Ovary (tissue), 9 donors: ENCODE data around the gene NUDT16L1. TPM values are rescaled to one million over a fixed set of nuclear protein-coding genes. Genes with fewer than 3 reads are reported as not detected.

Experiments
- DNase-seq, 5 donors: peaks; one replicate each; pipeline ENCODE4 v3.0.0-alpha.2; 2019 to 2020
- H3K27ac ChIP-seq, 2 donors: fragments of 200-600 bp; one replicate each; pipeline versions ENCODE4 v1.5.1 to v1.8.0; 2019 to 2022
- H3K27me3 ChIP-seq: fragments of 200-600 bp; one replicate; pipeline ENCODE4 v1.8.0; 2022
- H3K36me3 ChIP-seq: fragments of 200-600 bp; sonication (generic); one replicate; pipeline ENCODE4 v1.5.1; 2019
- H3K4me1 ChIP-seq: one replicate; pipeline ENCODE4 v1.8.1; 2013; ENCODE audit warnings: mild to moderate bottlenecking, moderate library complexity; ENCODE audit not compliant: insufficient read depth
- H3K4me3 ChIP-seq: fragments of 200-600 bp; sonication (generic); one replicate; pipeline ENCODE4 v1.5.1; 2017
- H3K9me3 ChIP-seq, 2 donors: fragments of 200-600 bp in 1 of 2; sonication (generic) in 1 of 2; one replicate each; pipeline versions ENCODE4 v1.5.1 to v1.8.1; 2013 to 2019; ENCODE audit warnings: mild to moderate bottlenecking in 1 of 2, moderate library complexity in 1 of 2
- CTCF ChIP-seq, 3 donors: fragments of 450-650 bp in 2 of 3; fragments of 200-600 bp in 1 of 3; IDR thresholded peaks; one replicate each; pipeline versions ENCODE4 v1.5.1 to v1.8.0; 2016 to 2022; ENCODE audit warnings: antibody characterized with exemption in 3 of 3, mild to moderate bottlenecking in 1 of 3
- EP300 ChIP-seq: sonication (generic); formaldehyde crosslinking; IDR thresholded peaks from one replicate; pipeline ENCODE4 v1.6.1; 2017; ENCODE audit warnings: antibody characterized with exemption
- POLR2A ChIP-seq: fragments of 450-650 bp; IDR thresholded peaks from one replicate; pipeline ENCODE4 v1.6.1; 2017; ENCODE audit warnings: antibody characterized with exemption, mild to moderate bottlenecking, moderate library complexity
- WGBS, 3 donors: extraction: QIAGEN DNeasy Blood & Tissue Kit in 1 of 3; methylation state at CpG; one replicate each; pipeline versions ENCODE4 v1.1.5 to v1.1.7; 2013 to 2017; 5-methylcytosine and 5-hydroxymethylcytosine counted together
- intact Hi-C, 4 donors: fragments of 100-400 bp; cut with DNase I; formaldehyde crosslinking; loops; one replicate each; pipeline versions ENCODE4 v1.11.0 to v1.15.1; 2022 to 2023
- microRNA-seq, 3 donors: library from miRNA; unstranded; fragments of <30 nt; microRNA quantifications; one replicate each; pipeline versions ENCODE4 to v1.2.0, GENCODE V29; 2019 to 2020
- polyA plus RNA-seq, 2 donors: library from polyadenylated mRNA; stranded (reverse); fragments of 200-250 nt in 1 of 2; fragments of 350-450 nt in 1 of 2; fragmentation: Illumina TruSeq in 1 of 2; extraction: RNeasy Lipid Tissue Mini Kit (QIAGEN cat#74804) in 1 of 2; gene quantifications; one replicate each; pipeline ENCODE4 v1.2.3, GENCODE V29; 2013 to 2014
- small RNA-seq: library from RNA; depleted of rRNA; stranded (forward); fragments of <200 nt; gene quantifications from one replicate; pipeline ENCODE3, GENCODE V24; 2016
- total RNA-seq, 7 donors: library from RNA; depleted of rRNA in 2 of 7; stranded (reverse); fragments of >200 nt in 2 of 7; fragmentation: NEBNext Ultra II Directional in 3 of 7; extraction: Animal tissue kit (Norgen Biotek cat#: 25700) in 3 of 7; gene quantifications; one replicate each; pipeline versions ENCODE4 v1.1.0 to v1.2.4, GENCODE V29; 2016 to 2023
- donor health status: DM: no; HTN: no; CAD: no; lungs with moderate emphysema.
- donor health status: DM: no; HTN: no; CAD: no.
- donor health status: Bipolar disorder and iron deficiency.
- donor health status: DM: yes; HTN: yes; CAD: no.
- donor health status: DM: no; HTN: no; CAD: no.
- donor health status: DM: yes; HTN: yes; CAD: no.

Gene NUDT16L1
- total and polyA plus RNA-seq, 9 donors: 8.1 to 33.6 (median 28.0) TPM

GRCh38 chr16:4743226-4743878 is 50.0 kb downstream of the NUDT16L1 start:
- Histone ChIP-seq H3K27ac (no peak overlapping the region), H3K36me3 (no peaks in the 10 kb centered on the region), H3K4me3 (no peak overlapping the region), H3K27me3 (no peaks in the 10 kb centered on the region), H3K9me3 (no peaks in the 10 kb centered on the region), H3K4me1 (peaks cover 11% of the 10 kb centered on the region)
- intact Hi-C loops: loop anchor here in 1 of 4 donors (10.0 kb wide), 1 partner anchor 239 kb away; no protein-coding TSS in a partner anchor
- no peak for DNase-seq
- TF ChIP-seq POLR2A: no peak
- TF ChIP-seq EP300: no peak
- no peak for TF ChIP-seq CTCF (IDR thresholded peaks at IDR 0.05)
- WGBS, 3 donors: 17 to 26% (median 22%) methylated on average over 14 of the region's 14 CpGs

- intact Hi-C loops: loop anchor here in 1 of 4 donors (10.0 kb wide), 1 partner anchor 240 kb away; no protein-coding TSS in a partner anchor
- 61 to 84% (median 72%) methylated on average over 13 of the region's 13 CpGs for WGBS, 3 donors
- TF ChIP-seq EP300: no peak
- no peak for TF ChIP-seq CTCF (IDR thresholded peaks at IDR 0.05)
- TF ChIP-seq POLR2A: no peak
- Histone ChIP-seq H3K4me3 (no peak overlapping the region), H3K36me3 (no peaks in the 10 kb centered on the region), H3K4me1 (peaks cover 11% of the 10 kb centered on the region), H3K9me3 (no peaks in the 10 kb centered on the region), H3K27ac (no peak overlapping the region), H3K27me3 (no peaks in the 10 kb centered on the region)
- no peak for DNase-seq
Observed at GRCh38 chr16:4744555-4745273, 51.4 kb downstream of the NUDT16L1 start.

DNA sequence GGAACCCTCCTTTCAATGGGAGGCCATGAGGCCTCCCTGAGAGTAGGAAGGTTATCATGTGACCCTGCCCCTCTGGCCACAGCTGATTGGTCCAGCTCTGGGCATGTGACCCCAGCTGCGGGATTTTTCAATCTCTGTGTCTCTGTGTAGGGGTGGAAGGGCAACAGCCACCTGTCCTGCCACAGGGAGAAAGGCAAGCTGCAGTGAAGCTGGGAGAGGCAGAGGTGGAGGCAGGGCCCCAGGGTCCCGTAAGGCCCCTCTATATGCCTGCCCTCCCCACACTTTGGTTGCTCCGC is 51.9 kb downstream of the NUDT16L1 start:
- no peak for DNase-seq
- no peaks in the 10 kb centered on the region for H3K36me3 ChIP-seq
- H3K4me1 ChIP-seq: peaks cover 11% of the 10 kb centered on the region
- no peak for TF ChIP-seq POLR2A
- no peak for TF ChIP-seq EP300
- TF ChIP-seq CTCF (IDR thresholded peaks at IDR 0.05): no peak
- WGBS, 3 donors: 63 to 72% (median 70%) methylated on average over 3 of the region's 3 CpGs
- H3K27me3 ChIP-seq: no peaks in the 10 kb centered on the region
- intact Hi-C loops: loop anchor here in 1 of 4 donors (10.0 kb wide), 1 partner anchor 240 kb away; no protein-coding TSS in a partner anchor
- H3K4me3 ChIP-seq: no peak overlapping the region
- no peaks in the 10 kb centered on the region for H3K9me3 ChIP-seq
- no peak overlapping the region for H3K27ac ChIP-seq

Small RNA genes lying within 50 kb of the gene (microRNA-seq; reads per million reads assigned to microRNA genes)
- 0 reads per million in 3 donors for gene MIR6769A

Small RNA genes lying within 50 kb of the gene (small RNA-seq; reads per million reads assigned to genes)
- gene MIR6769A: not detected

Other genes starting within 250 kb of the NUDT16L1 start
- 10 to 100 TPM; 41.7 to 72.7 (median 51.5) TPM for gene NMRAL1, start 218.9 kb upstream of the NUDT16L1 start, total RNA-seq
- gene NMRAL1, start 218.9 kb upstream of the NUDT16L1 start, polyA plus RNA-seq: 10 to 100 TPM; 15.0 to 56.5 TPM
- 10 to 100 TPM; 25.0 to 40.5 (median 31.6) TPM for gene HMOX2, start 217.2 kb upstream of the NUDT16L1 start, total RNA-seq
- gene HMOX2, start 217.2 kb upstream of the NUDT16L1 start, polyA plus RNA-seq: 10 to 100 TPM; 29.5 to 73.3 TPM
- gene CDIP1, start 154.8 kb upstream of the NUDT16L1 start, total RNA-seq: 10 to 100 TPM; 14.6 to 55.1 (median 41.4) TPM
- 10 to 100 TPM; 19.1 to 24.5 TPM for gene CDIP1, start 154.8 kb upstream of the NUDT16L1 start, polyA plus RNA-seq
- under 1 TPM; 0.10 to 0.30 (median 0.13) TPM for gene C16orf96, start 137.2 kb upstream of the NUDT16L1 start, total RNA-seq
- under 1 TPM; 0.07 to 0.08 TPM for gene C16orf96, start 137.2 kb upstream of the NUDT16L1 start, polyA plus RNA-seq
- 10 to 100 TPM in 6 of 7 donors, 1 to 10 TPM in 1; 9.3 to 39.5 (median 21.4) TPM for gene UBALD1, start 78.7 kb upstream of the NUDT16L1 start, total RNA-seq
- 10 to 100 TPM in 1 of 2 donors, under 1 TPM in 1; 0.43 to 24.0 TPM for gene UBALD1, start 78.7 kb upstream of the NUDT16L1 start, polyA plus RNA-seq
- gene MGRN1, start 68.7 kb upstream of the NUDT16L1 start, total RNA-seq: 10 to 100 TPM; 23.2 to 94.2 (median 64.6) TPM
- gene MGRN1, start 68.7 kb upstream of the NUDT16L1 start, polyA plus RNA-seq: 10 to 100 TPM; 21.5 to 27.9 TPM
- 10 to 100 TPM; 19.8 to 37.4 (median 32.3) TPM for gene ANKS3, start 40.7 kb downstream of the NUDT16L1 start, total RNA-seq
- gene ANKS3, start 40.7 kb downstream of the NUDT16L1 start, polyA plus RNA-seq: 10 to 100 TPM in 1 of 2 donors, 1 to 10 TPM in 1; 6.7 to 26.0 TPM
- 1 to 10 TPM in 6 of 7 donors, under 1 TPM in 1; 0.48 to 9.1 (median 1.5) TPM for gene DNAAF8, start 41.0 kb downstream of the NUDT16L1 start, total RNA-seq
- gene DNAAF8, start 41.0 kb downstream of the NUDT16L1 start, polyA plus RNA-seq: 1 to 10 TPM in 1 of 2 donors, under 1 TPM in 1; 0.35 to 1.2 TPM
- gene ZNF500, start 73.6 kb downstream of the NUDT16L1 start, total RNA-seq: 10 to 100 TPM; 10.1 to 27.7 (median 22.1) TPM
- 10 to 100 TPM in 1 of 2 donors, 1 to 10 TPM in 1; 4.7 to 22.3 TPM for gene ZNF500, start 73.6 kb downstream of the NUDT16L1 start, polyA plus RNA-seq
- gene SEPTIN12, start 94.8 kb downstream of the NUDT16L1 start, total RNA-seq: under 1 TPM in 1 of 7 donors, not detected in 6; 0.32 TPM
- gene SEPTIN12, start 94.8 kb downstream of the NUDT16L1 start, polyA plus RNA-seq: not detected
- 10 to 100 TPM in 2 of 7 donors, 1 to 10 TPM in 2, not detected in 3; 1.5 to 30.9 (median 7.8) TPM for gene SMIM22, start 101.8 kb downstream of the NUDT16L1 start, total RNA-seq
- gene SMIM22, start 101.8 kb downstream of the NUDT16L1 start, polyA plus RNA-seq: not detected
- gene ROGDI, start 109.1 kb downstream of the NUDT16L1 start, total RNA-seq: 10 to 100 TPM in 6 of 7 donors, 1 to 10 TPM in 1; 6.0 to 31.9 (median 25.0) TPM
- gene ROGDI, start 109.1 kb downstream of the NUDT16L1 start, polyA plus RNA-seq: 10 to 100 TPM in 1 of 2 donors, 1 to 10 TPM in 1; 9.2 to 17.3 TPM
- 10 to 100 TPM; 30.3 to 79.5 (median 69.7) TPM for gene GLYR1, start 153.7 kb downstream of the NUDT16L1 start, total RNA-seq
- gene GLYR1, start 153.7 kb downstream of the NUDT16L1 start, polyA plus RNA-seq: 10 to 100 TPM; 36.9 to 77.1 TPM
- gene UBN1, start 153.9 kb downstream of the NUDT16L1 start, total RNA-seq: 10 to 100 TPM; 16.1 to 41.3 (median 27.3) TPM
- gene UBN1, start 153.9 kb downstream of the NUDT16L1 start, polyA plus RNA-seq: 10 to 100 TPM; 14.5 to 17.9 TPM
- 10 to 100 TPM in 4 of 7 donors, 1 to 10 TPM in 3; 6.9 to 37.8 (median 17.4) TPM for gene PPL, start 243.6 kb downstream of the NUDT16L1 start, total RNA-seq
- 1 to 10 TPM; 4.2 to 5.3 TPM for gene PPL, start 243.6 kb downstream of the NUDT16L1 start, polyA plus RNA-seq